ENCODE measurements around the gene MEIKIN. TPM values are rescaled to one million over a fixed set of nuclear protein-coding genes. Genes with fewer than 3 reads are reported as not detected.

Gene MEIKIN
- total RNA-seq, 1 experiment from 2014 or later, result not detected

DNA sequence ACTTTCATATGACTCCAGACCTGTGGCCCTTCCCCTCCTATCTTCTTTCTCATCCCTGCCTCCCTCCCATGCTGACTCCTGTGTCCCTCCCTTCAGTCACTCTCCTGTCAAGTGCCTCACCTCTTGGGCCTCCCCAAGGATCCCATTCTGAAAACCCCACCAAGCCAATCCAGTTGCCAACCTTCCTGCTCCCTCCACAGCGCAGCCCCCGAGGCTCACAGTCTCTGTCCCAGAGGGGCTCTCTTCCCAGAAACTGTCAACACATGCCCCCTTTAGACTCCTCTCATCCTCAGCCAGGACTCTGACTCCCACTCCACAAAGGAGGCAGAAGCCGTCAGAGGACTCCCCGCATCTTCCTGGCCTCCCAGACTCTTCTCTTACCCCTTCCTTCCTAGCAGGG, 35.2 kb upstream of the MEIKIN start:
- Histone ChIP-seq H2BK5ac (ENCODE audit: insufficient read length, low read length) (no peak overlapping the region), H2BK120ac (ENCODE audit: low read depth, low read length, poor library complexity, severe bottlenecking) (no peak overlapping the region), H3K27me3 (ENCODE audit: insufficient read depth, low read length) (no peaks in the 10 kb centered on the region), H3K14ac (ENCODE audit: insufficient read depth, low read length) (no peak overlapping the region; the same call in 1 of the 2 replicates), H4K8ac (replicated peaks; ENCODE audit: insufficient read length, low read depth, low read length) (no peak overlapping the region), H3K23ac (ENCODE audit: insufficient read length, low read depth, low read length) (no peak overlapping the region), H2AFZ (ENCODE audit: low read length) (no peak overlapping the region), H3K27ac (ENCODE audit: insufficient read length, low read depth, low read length) (no peak overlapping the region), H3K56ac (ENCODE audit: insufficient read length, low read depth, low read length) (no peak overlapping the region), H4K91ac (ENCODE audit: insufficient read length, low read depth, low read length) (no peak overlapping the region), H2BK12ac (ENCODE audit: insufficient read length, low read depth, low read length) (no peak overlapping the region), H2AK5ac (ENCODE audit: insufficient read length, low read length) (no peak overlapping the region), H3K18ac (ENCODE audit: insufficient read length, low read depth, low read length) (no peak overlapping the region), H3K9ac (ENCODE audit: extremely low read depth, insufficient read length, low read length) (no peak overlapping the region), H3K4me2 (ENCODE audit: insufficient read depth, insufficient read length, low read length) (no peak overlapping the region), H3K4ac (ENCODE audit: low read depth, low read length) (no peak overlapping the region), H3K79me1 (ENCODE audit: insufficient read depth, low read depth, low read length, poor library complexity, severe bottlenecking) (no peaks in the 10 kb centered on the region), H3K23me2 (ENCODE audit: insufficient read length, low read depth, low read length, poor library complexity, severe bottlenecking) (no peaks in the 10 kb centered on the region), H3K9me3 (ENCODE audit: control insufficient read depth, low read depth, low read length) (no peaks in the 10 kb centered on the region), H3K79me2 (ENCODE audit: insufficient read depth, low read length) (no peaks in the 10 kb centered on the region), H4K5ac (ENCODE audit: insufficient read length, low read depth, low read length) (no peak overlapping the region), H2BK20ac (ENCODE audit: low read depth, low read length, poor library complexity, severe bottlenecking) (no peak overlapping the region), H3K4me1 (ENCODE audit: insufficient read depth, low read length) (no peaks in the 10 kb centered on the region), H4K20me1 (ENCODE audit: control insufficient read depth, insufficient read depth, insufficient read length) (no peaks in the 10 kb centered on the region), H2BK15ac (ENCODE audit: low read depth, low read length) (no peak overlapping the region), H3T11ph (ENCODE audit: low read length) (no peak overlapping the region)
- Mint-ChIP-seq H3K27me3 (ENCODE audit: low read depth) (no peaks in the 10 kb centered on the region), H3K27ac (peak overlapping the region in 1 of 3 experiments; percentile 58; a peak in 1 of 7 replicates), H3K4me3 (no peak overlapping the region), H3K4me1 (peaks cover 2% of the 10 kb centered on the region in 2 experiments; a peak in 3 of 4 replicates), H3K36me3 (ENCODE audit: insufficient read depth in 1 of 3, low read depth in 3 of 3) (no peaks in the 10 kb centered on the region), H3K9me3 (no peaks in the 10 kb centered on the region)
- TF ChIP-seq, protein P1, sequence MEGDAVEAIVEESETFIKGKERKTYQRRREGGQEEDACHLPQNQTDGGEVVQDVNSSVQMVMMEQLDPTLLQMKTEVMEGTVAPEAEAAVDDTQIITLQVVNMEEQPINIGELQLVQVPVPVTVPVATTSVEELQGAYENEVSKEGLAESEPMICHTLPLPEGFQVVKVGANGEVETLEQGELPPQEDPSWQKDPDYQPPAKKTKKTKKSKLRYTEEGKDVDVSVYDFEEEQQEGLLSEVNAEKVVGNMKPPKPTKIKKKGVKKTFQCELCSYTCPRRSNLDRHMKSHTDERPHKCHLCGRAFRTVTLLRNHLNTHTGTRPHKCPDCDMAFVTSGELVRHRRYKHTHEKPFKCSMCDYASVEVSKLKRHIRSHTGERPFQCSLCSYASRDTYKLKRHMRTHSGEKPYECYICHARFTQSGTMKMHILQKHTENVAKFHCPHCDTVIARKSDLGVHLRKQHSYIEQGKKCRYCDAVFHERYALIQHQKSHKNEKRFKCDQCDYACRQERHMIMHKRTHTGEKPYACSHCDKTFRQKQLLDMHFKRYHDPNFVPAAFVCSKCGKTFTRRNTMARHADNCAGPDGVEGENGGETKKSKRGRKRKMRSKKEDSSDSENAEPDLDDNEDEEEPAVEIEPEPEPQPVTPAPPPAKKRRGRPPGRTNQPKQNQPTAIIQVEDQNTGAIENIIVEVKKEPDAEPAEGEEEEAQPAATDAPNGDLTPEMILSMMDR (conservative IDR thresholded peaks at IDR 0.05), result no peak
- no CpG with 5 or more reads among the region's 4 CpGs for WGBS (ENCODE audit: extremely low coverage, insufficient read length, low lambda C conversion rate)
- DNase-seq, result no peak

Data from H9 (cell line).